OCI-LY7 (cell line): ENCODE measurements around the gene CDH23. TPM values are rescaled to one million over a fixed set of nuclear protein-coding genes. Genes with fewer than 3 reads are reported as not detected.

Source experiments
- BruUV-seq: library from RNA; stranded (reverse); fragments of 400-500 nt; replicated peaks from 2 replicates; lab custom pipeline; 2021; lab: Mats Ljungman, UMichigan
- CTCF ChIA-PET: fragments of 300-600 bp; sonication (Branson Sonifier 250); formaldehyde crosslinking; loops from one replicate; lab custom pipeline; 2022; ENCODE audit warnings: antibody characterized with exemption; ENCODE audit not compliant: unreplicated experiment; lab: Charles Lee
- POLR2A ChIA-PET: fragments of 300-600 bp; sonication (Branson Sonifier 250); formaldehyde crosslinking; loops from one replicate; lab custom pipeline; 2022; ENCODE audit warnings: antibody characterized with exemption; lab: Charles Lee
- DNase-seq: peaks from one replicate; pipeline ENCODE4 v3.0.0-alpha.2; 2015; ENCODE audit warnings: low spot score
- H2AFZ ChIP-seq: fragments of 200-600 bp; sonication (generic), shearing (Covaris generic); 2 replicates; pipeline ENCODE4 v1.6.1; 2014; ENCODE audit warnings: mild to moderate bottlenecking, antibody characterized with exemption, low read length, moderate library complexity
- H3K27ac ChIP-seq: fragments of 200-600 bp; sonication (generic); 2 replicates; pipeline ENCODE4 v1.5.1; 2014; ENCODE audit warnings: mixed run types, low read depth, mild to moderate bottlenecking, moderate library complexity, low read length, inconsistent platforms; ENCODE audit not compliant: poor library complexity, severe bottlenecking
- H3K36me3 ChIP-seq: fragments of 200-600 bp; sonication (generic); 2 replicates; pipeline ENCODE4 v1.6.1; 2014; ENCODE audit warnings: mild to moderate bottlenecking, antibody characterized with exemption, low read length, moderate library complexity, mixed read lengths; ENCODE audit not compliant: insufficient read depth
- H3K4me1 ChIP-seq: fragments of 200-600 bp; sonication (generic); 2 replicates; pipeline ENCODE4 v1.5.1; 2014; ENCODE audit warnings: mild to moderate bottlenecking, low read length; ENCODE audit not compliant: insufficient read depth, poor library complexity, severe bottlenecking
- H3K4me2 ChIP-seq: fragments of 200-600 bp; sonication (generic); 2 replicates; pipeline ENCODE4 v1.6.1; 2014; ENCODE audit warnings: mild to moderate bottlenecking, low read length
- H3K4me3 ChIP-seq: fragments of 200-600 bp; sonication (generic); 2 replicates; pipeline ENCODE4 v1.5.1; 2014; ENCODE audit warnings: mild to moderate bottlenecking, low read depth, low read length; ENCODE audit not compliant: poor library complexity, severe bottlenecking
- H3K79me2 ChIP-seq: fragments of 200-600 bp; sonication (generic); 2 replicates; pipeline ENCODE4 v1.6.1; 2016; ENCODE audit warnings: low read depth, mild to moderate bottlenecking, low read length, moderate library complexity, mixed read lengths; ENCODE audit not compliant: insufficient read depth
- H3K9me2 ChIP-seq: fragments of 200-600 bp; sonication (generic); 2 replicates; pipeline ENCODE4 v1.6.1; 2016; ENCODE audit warnings: mild to moderate bottlenecking, low read length, mixed read lengths; ENCODE audit not compliant: insufficient read depth
- H3K9me3 ChIP-seq: fragments of 200-600 bp; sonication (generic); 2 replicates; pipeline ENCODE4 v1.6.1; 2014; ENCODE audit warnings: mild to moderate bottlenecking, mixed run types, low read length, mixed read lengths
- H4K20me1 ChIP-seq: fragments of 200-600 bp; sonication (generic); 2 replicates; pipeline ENCODE4 v1.6.1; 2014; ENCODE audit warnings: mild to moderate bottlenecking, antibody characterized with exemption, low read length, moderate library complexity, mixed read lengths; ENCODE audit not compliant: insufficient read depth
- CTCF ChIP-seq: fragments of 200-600 bp; sonication (generic); conservative IDR thresholded peaks from 2 replicates; pipeline ENCODE4 v1.5.1; 2014; ENCODE audit warnings: mild to moderate bottlenecking, antibody characterized with exemption, low read length, moderate library complexity, mixed read lengths
- EZH2phosphoT487 ChIP-seq: fragments of 200-600 bp; sonication (generic); IDR thresholded peaks from 2 replicates; pipeline ENCODE4 v1.6.1; 2018; ENCODE audit warnings: low read depth, borderline replicate concordance, mild to moderate bottlenecking, mixed run types, antibody characterized with exemption, low read length, moderate library complexity, mixed read lengths
- intact Hi-C: fragments of 100-400 bp; cut with micrococcal nuclease; formaldehyde crosslinking; loops from one replicate; pipeline ENCODE4 v1.10.0; 2022; ENCODE audit not compliant: unreplicated experiment
- total RNA-seq, 2 experiments: library from RNA; depleted of rRNA in 1 of 2; stranded (reverse); fragments of >200 nt in 1 of 2; shearing (Covaris generic) in 1 of 2; gene quantifications; 2 replicates each; pipeline ENCODE4 v1.2.3, GENCODE V29; 2014 to 2022

CDH23 gene
- total RNA-seq, 2 experiments from 2014 or later = 0.92 to 9.9 TPM

GRCh38 chr10:71504570-71504969 is 107.8 kb downstream of the CDH23 start:
- H3K36me3 ChIP-seq = no peaks in the 10 kb centered on the region
- H4K20me1 ChIP-seq = no peaks in the 10 kb centered on the region
- no TSS peak for BruUV-seq
- H3K4me2 ChIP-seq = no peak overlapping the region
- no peak overlapping the region for H3K27ac ChIP-seq
- H3K4me1 ChIP-seq = no peaks in the 10 kb centered on the region
- no peak overlapping the region for H2AFZ ChIP-seq
- H3K4me3 ChIP-seq = no peak overlapping the region
- intact Hi-C loops = no loop called here
- H3K9me3 ChIP-seq = no peaks in the 10 kb centered on the region
- H3K79me2 ChIP-seq = no peaks in the 10 kb centered on the region
- no peak for TF ChIP-seq CTCF
- TF ChIP-seq EZH2phosphoT487 = no peak
- H3K9me2 ChIP-seq = no peaks in the 10 kb centered on the region
- ChIA-PET POLR2A (no interaction called here), CTCF (no interaction called here)
- DNase-seq = no peak

GRCh38 chr10:71505862-71506261 is 109.1 kb downstream of the CDH23 start:
- intact Hi-C loops = no loop called here
- Histone ChIP-seq H3K4me3 (no peak overlapping the region), H3K27ac (no peak overlapping the region), H3K4me2 (no peak overlapping the region), H4K20me1 (no peaks in the 10 kb centered on the region), H3K4me1 (no peaks in the 10 kb centered on the region), H3K79me2 (no peaks in the 10 kb centered on the region), H3K9me3 (no peaks in the 10 kb centered on the region), H2AFZ (no peak overlapping the region), H3K36me3 (no peaks in the 10 kb centered on the region), H3K9me2 (no peaks in the 10 kb centered on the region)
- POLR2A ChIA-PET = interaction anchor here (0.7 kb wide), 1 partner anchor 810 kb away, joined by 3 read pairs; no protein-coding TSS in a partner anchor
- CTCF ChIA-PET = no interaction called here
- DNase-seq = no peak
- no peak for TF ChIP-seq EZH2phosphoT487
- TF ChIP-seq CTCF = no peak
- no TSS peak for BruUV-seq

GRCh38 chr10:71509444-71509843 is 112.7 kb downstream of the CDH23 start:
- POLR2A ChIA-PET = no interaction called here
- BruUV-seq = no TSS peak
- DNase-seq = no peak
- Histone ChIP-seq H3K4me3 (no peak overlapping the region), H3K9me2 (no peaks in the 10 kb centered on the region), H3K9me3 (no peaks in the 10 kb centered on the region), H3K4me2 (no peak overlapping the region), H3K36me3 (no peaks in the 10 kb centered on the region), H3K27ac (no peak overlapping the region), H4K20me1 (no peaks in the 10 kb centered on the region), H3K4me1 (no peaks in the 10 kb centered on the region), H2AFZ (no peak overlapping the region), H3K79me2 (no peaks in the 10 kb centered on the region)
- intact Hi-C loops = no loop called here
- CTCF ChIA-PET = no interaction called here
- TF ChIP-seq EZH2phosphoT487 (no peak), CTCF (no peak)
